ENCODE results near the gene HOMEZ. TPM values are rescaled to one million over a fixed set of nuclear protein-coding genes. Genes with fewer than 3 reads are reported as not detected.

The HOMEZ gene
- total RNA-seq, 1 experiment from 2014 or later = 18.2 TPM

- intact Hi-C loops (cut with micrococcal nuclease) = no loop called here
- Histone ChIP-seq H2AFZ (ENCODE audit: low read depth, low read length, poor library complexity, severe bottlenecking) (no peak overlapping the region), H3K4me1 (ENCODE audit: control insufficient read depth in 1 of 2, insufficient read depth in 2 of 2, low read length in 2 of 2) (no peaks in the 10 kb centered on the region), H3K27ac (ENCODE audit: low read depth, low read length) (no peak overlapping the region), H3K79me2 (ENCODE audit: insufficient read depth, low read length) (no peaks in the 10 kb centered on the region), H3K4me3 (replicated peaks in 1 of 2; ENCODE audit: low read depth in 1 of 2, low read length in 2 of 2) (no peak overlapping the region), H3K9me3 (ENCODE audit: control insufficient read depth in 1 of 2, insufficient read depth in 1 of 2, low read depth in 1 of 2, low read length in 2 of 2) (no peaks in the 10 kb centered on the region), H4K20me1 (ENCODE audit: insufficient read depth) (no peaks in the 10 kb centered on the region), H3K36me3 (ENCODE audit: control insufficient read depth in 1 of 2, insufficient read depth in 2 of 2, low read length in 2 of 2) (no peaks in the 10 kb centered on the region), H3K9me2 (ENCODE audit: insufficient read depth) (no peaks in the 10 kb centered on the region), H3K27me3 (ENCODE audit: insufficient read depth, low read length) (no peaks in the 10 kb centered on the region), H3K4me2 (ENCODE audit: low read length) (no peak overlapping the region), H3K9ac (ENCODE audit: low read length) (no peak overlapping the region)
- ATAC-seq = no peak
- ChIA-PET RAD21 (ENCODE audit: low non-redundant PET in 1 of 2, low total read pairs in 2 of 2, uncharacterized antibody in 2 of 2, unreplicated experiment in 2 of 2) (no interaction called here), POLR2A (no interaction called here), CTCF (interaction anchor here (1.1 kb wide), 1 partner anchor 125 kb away, joined by 3 read pairs; no protein-coding TSS in a partner anchor)
- no peak for DNase-seq (ENCODE audit: low read depth, low spot score)
- TF ChIP-seq POLR2A (IDR thresholded peaks at IDR 0.05; ENCODE audit: borderline replicate concordance, extremely low read depth, insufficient read depth, insufficient read length) (no peak), RAD21 (IDR thresholded peaks at IDR 0.05; ENCODE audit: low read depth) (no peak), JUND (IDR thresholded peaks at IDR 0.05) (no peak), CBX3 (IDR thresholded peaks at IDR 0.05; ENCODE audit: low read depth) (no peak), EZH2 (IDR thresholded peaks at IDR 0.05) (no peak), ZFX (IDR thresholded peaks at IDR 0.05) (no peak), POLR2AphosphoS5 (IDR thresholded peaks at IDR 0.05; ENCODE audit: low read depth, low read length) (no peak), ZNF274 (IDR thresholded peaks at IDR 0.05; ENCODE audit: low read depth, low read length) (no peak), YY1 (IDR thresholded peaks at IDR 0.05; ENCODE audit: extremely low read depth, insufficient replicate concordance, low read depth, low read length) (no peak), SIN3A (IDR thresholded peaks at IDR 0.05; ENCODE audit: low read depth) (no peak), FOSL1 (IDR thresholded peaks at IDR 0.05; ENCODE audit: low read depth) (no peak), EGR1 (IDR thresholded peaks at IDR 0.05; ENCODE audit: low read depth) (no peak), ZBTB33 (IDR thresholded peaks at IDR 0.05; ENCODE audit: extremely low read depth, insufficient replicate concordance, low read length) (no peak)
- TF ChIP-seq, protein P1, sequence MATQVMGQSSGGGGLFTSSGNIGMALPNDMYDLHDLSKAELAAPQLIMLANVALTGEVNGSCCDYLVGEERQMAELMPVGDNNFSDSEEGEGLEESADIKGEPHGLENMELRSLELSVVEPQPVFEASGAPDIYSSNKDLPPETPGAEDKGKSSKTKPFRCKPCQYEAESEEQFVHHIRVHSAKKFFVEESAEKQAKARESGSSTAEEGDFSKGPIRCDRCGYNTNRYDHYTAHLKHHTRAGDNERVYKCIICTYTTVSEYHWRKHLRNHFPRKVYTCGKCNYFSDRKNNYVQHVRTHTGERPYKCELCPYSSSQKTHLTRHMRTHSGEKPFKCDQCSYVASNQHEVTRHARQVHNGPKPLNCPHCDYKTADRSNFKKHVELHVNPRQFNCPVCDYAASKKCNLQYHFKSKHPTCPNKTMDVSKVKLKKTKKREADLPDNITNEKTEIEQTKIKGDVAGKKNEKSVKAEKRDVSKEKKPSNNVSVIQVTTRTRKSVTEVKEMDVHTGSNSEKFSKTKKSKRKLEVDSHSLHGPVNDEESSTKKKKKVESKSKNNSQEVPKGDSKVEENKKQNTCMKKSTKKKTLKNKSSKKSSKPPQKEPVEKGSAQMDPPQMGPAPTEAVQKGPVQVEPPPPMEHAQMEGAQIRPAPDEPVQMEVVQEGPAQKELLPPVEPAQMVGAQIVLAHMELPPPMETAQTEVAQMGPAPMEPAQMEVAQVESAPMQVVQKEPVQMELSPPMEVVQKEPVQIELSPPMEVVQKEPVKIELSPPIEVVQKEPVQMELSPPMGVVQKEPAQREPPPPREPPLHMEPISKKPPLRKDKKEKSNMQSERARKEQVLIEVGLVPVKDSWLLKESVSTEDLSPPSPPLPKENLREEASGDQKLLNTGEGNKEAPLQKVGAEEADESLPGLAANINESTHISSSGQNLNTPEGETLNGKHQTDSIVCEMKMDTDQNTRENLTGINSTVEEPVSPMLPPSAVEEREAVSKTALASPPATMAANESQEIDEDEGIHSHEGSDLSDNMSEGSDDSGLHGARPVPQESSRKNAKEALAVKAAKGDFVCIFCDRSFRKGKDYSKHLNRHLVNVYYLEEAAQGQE (IDR thresholded peaks at IDR 0.05; ENCODE audit: low read depth) = no peak
- BruUV-seq (replicated peaks) = no TSS peak
Observed at GRCh38 chr14:23245282-23245681, 40.6 kb downstream of the HOMEZ start.

Measured in HCT116 (cell line).